SK-N-SH treated with all-trans-retinoic acid at 6 μM for 48 hours (cell line): ENCODE results near the gene MUC2.

Source experiments
- CSDC2 ChIP-seq: fragments of 250-450 bp; sonication (Bioruptor Pico); IDR thresholded peaks from 2 replicates; pipeline ENCODE4 v1.5.0; 2020; ENCODE audit warnings: mild to moderate bottlenecking, moderate library complexity
- ZFP3 ChIP-seq: fragments of 250-450 bp; sonication (Bioruptor Pico); IDR thresholded peaks from 2 replicates; pipeline ENCODE4 v1.5.0; 2020; ENCODE audit warnings: mild to moderate bottlenecking, moderate library complexity

DNA sequence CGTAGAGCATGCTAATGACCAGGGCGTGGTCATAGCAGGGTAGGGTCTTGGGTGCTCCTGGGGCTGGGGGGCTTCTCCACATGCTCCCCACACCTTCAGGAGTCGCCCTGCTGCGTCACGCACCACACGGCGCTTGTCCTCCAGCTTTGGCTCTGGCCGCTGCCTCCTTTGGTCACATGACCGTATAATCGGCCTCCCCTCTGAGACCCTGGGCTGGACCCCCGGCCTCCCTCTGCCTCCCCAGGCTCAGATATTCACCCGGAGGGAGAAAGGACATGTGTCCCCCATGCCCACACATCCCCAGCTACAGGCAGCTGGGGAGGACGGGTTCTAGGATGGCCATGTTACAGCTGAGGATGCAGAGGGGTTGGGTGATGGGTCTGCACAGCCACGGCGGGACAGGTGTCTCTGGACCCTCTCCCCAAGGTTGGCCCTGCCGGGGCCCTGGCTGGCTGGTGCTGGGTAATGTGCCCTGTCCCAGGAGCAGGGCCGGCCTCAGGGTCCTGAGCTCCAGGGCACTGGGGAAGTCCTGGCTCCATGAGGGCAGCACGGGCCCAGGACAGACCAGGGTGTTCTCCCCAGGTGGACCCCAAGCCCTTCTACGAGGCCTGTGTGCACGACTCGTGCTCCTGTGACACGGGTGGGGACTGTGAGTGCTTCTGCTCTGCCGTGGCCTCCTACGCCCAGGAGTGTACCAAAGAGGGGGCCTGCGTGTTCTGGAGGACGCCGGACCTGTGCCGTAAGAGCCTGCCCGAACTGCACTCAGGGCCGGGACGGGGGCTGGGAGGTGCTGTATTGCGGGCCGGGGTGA lies 14.5 kb downstream of the MUC2 start:
- TF ChIP-seq CSDC2 (CRISPR knock-in tag) (no peak), ZFP3 (CRISPR knock-in tag) (no peak)
